IPS DF 4.7 (cell line): ENCODE measurements around the gene FAM167B.

ENCODE experiments used
- DNase-seq: peaks from one replicate; pipeline ENCODE4 v3.0.0-alpha.2; 2013; ENCODE audit warnings: low spot score; ENCODE audit errors: extremely low read depth

Gene FAM167B

GRCh38 chr1:32223683-32224082 is 23.3 kb upstream of the FAM167B start:
- DNase-seq, result no peak

GRCh38 chr1:32224285-32224684 is 22.7 kb upstream of the FAM167B start:
- DNase-seq, result no peak

DNA sequence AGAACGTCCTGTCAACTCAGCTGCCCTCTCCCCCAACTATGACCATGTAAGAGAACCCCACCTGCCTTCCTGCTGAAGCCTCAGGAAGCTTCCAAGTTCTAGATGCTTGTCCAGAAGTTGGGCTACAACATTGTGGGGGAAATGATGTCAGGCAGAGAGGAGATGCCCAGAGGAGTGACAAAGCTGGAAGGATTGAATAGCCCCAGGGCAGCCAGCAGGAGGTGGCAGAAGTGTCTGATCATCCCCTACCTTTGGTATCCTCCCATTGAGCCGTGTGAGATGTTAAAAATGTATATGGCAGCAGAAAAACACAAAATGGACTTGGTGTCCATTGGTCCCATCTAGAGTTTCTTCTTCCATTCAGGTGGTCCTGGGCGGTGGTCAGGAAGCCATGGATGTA is 18.3 kb upstream of the FAM167B start:
- DNase-seq, result no peak

GRCh38 chr1:32231843-32232432 is 15.1 kb upstream of the FAM167B start:
- DNase-seq, result no peak

- no peak for DNase-seq
Measured at GRCh38 chr1:32232558-32233304, 14.3 kb upstream of the FAM167B start.

- DNase-seq, result no peak
Measured at GRCh38 chr1:32234792-32235191, 12.2 kb upstream of the FAM167B start.

DNA sequence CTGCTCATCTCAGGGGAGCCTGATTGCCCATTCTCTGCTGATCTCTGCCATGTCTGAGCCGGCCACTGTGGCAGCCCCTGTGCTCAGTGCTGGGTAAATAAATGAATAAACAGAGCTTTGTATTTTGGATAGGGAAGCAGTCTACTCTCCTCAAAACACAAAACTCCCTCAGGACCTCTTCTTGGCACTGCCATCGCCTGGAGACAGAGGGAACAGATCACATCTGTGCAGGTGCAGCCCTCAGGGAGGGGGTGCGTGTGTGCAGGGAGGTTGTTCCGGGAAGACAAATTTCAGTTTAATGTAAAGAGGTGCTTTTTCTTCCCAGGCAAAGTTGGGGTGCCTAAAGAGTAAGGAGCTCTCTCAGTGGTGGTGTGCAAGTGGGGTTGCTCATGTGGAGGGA is 7.7 kb upstream of the FAM167B start:
- no peak for DNase-seq

DNA sequence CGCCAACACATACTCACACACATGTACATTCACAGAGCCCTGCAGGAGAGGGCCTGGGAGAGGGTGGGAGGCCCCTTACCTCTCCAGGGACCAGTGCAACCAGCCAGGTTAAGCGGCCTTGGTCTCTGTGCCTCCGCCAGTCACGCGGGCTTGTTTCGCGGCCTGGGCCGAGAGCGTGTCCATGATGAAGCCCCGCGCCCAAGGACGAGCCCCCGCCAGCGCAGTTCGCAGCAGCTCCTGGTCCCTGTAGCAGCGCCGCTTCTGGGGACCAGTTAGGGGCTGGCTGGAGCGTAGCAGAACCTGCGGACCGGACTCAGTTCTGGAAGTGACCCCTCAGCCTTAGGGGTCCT is 7.3 kb upstream of the FAM167B start:
- no peak for DNase-seq

GRCh38 chr1:32240140-32240951 is 6.7 kb upstream of the FAM167B start:
- peak; percentile 68 for DNase-seq

GRCh38 chr1:32241001-32241763 is 5.8 kb upstream of the FAM167B start:
- no peak for DNase-seq

- no peak for DNase-seq
Measured at GRCh38 chr1:32242341-32242851, 4.6 kb upstream of the FAM167B start.

DNA sequence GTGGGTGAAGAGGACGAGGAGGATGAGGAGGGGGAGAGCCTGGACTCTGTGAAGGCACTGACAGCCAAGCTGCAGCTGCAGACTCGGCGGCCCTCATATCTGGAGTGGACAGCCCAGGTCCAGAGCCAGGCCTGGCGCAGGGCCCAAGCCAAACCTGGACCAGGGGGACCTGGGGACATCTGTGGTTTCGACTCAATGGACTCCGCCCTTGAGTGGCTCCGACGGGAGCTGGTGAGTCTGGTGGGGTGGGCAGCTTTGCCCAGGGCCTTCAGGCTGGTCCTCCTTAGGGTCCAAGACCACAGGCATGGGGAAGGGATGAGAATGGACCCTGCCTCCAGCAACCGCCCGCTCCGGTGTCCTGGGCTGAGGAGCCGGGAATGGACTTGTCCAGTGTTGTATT is 430 bp downstream of the FAM167B start:
- DNase-seq, result no peak

GRCh38 chr1:32247983-32248889 is 1.2 kb downstream of the FAM167B start:
- peak; percentile 79 for DNase-seq

- DNase-seq, result no peak
Measured at GRCh38 chr1:32249831-32250525, 3.0 kb downstream of the FAM167B start.

GRCh38 chr1:32250893-32251716 is 4.1 kb downstream of the FAM167B start, which contains the start of gene LCK:
Gene LCK, plus strand, starts transcription at chr1:32251265. Its CDS starts 23,065 bp downstream, at chr1:32274330.
- no peak for DNase-seq

- DNase-seq, result no peak
Measured at GRCh38 chr1:32255072-32256071, 8.3 kb downstream of the FAM167B start.

DNA sequence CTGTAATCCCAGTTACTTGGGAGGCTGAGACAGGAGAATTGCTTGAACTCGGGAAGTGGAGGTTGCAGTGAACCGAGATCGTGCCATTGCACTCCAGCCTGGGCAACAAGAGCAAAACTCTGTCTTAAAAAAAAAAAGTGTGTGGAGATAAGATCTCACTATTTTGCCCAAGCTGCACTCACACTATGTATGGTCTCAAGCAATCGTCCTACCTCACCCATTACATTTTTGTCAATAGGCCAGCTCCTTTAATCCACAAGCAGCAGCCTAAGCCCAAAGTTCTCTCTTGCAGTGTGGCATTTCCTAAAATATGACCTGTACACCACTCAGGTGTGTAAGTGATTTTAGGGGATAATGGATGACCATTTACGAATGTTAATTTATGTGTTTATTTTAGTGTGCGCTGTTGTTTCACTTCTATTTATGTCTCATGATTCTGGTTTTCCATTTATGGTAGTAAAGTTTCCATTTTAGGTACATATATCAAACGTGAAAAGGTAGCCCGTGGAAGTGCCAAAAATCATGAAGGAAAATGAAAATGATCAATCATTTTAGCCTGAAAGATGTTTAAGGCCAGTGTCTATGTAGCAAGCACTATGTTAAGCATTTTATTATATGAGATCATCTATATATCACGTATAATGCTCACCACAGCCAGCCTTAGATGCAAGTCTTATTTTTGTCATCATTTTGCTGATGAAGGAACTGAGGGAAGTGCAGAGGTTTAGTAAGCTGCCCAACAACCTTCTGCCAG is 9.6 kb downstream of the FAM167B start:
- no peak for DNase-seq
